ENCODE results near the gene SEC11C.

The SEC11C gene

DNA sequence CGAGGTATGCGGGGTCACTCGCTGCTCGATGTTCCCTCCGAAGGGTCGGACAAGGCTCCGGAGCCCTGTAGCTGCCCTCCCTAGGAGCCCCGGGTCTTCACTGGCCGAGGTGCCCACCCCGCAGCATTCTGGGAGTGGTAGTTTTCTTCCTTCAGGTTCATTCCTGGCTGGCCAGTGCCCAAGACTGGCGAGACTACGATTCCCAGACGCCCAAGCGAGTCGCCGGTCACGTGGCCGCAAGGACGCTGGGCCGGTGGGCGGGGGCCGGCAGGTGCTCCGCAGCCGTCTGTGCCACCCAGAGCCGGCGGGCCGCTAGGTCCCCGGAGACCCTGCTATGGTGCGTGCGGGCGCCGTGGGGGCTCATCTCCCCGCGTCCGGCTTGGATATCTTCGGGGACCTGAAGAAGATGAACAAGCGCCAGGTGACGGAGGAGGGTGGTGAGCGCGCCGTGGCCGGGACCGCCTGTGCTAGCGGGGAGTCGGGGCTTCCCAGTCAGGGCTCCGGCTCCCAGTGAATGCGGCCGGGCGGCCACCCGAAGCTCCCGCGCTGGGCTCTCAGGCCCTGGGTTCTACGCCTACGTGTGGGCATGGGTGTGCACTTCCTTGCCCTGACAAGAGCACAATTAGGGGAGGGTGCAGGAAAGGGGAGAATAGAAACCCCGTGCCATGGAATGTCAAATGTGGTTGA lies at the start of gene SEC11C:
TSS of gene SEC11C (plus strand) at position 270 of the 687 bp plus-strand sequence. CDS start at position 335, 65 bp downstream.
- DNase-seq = peak; percentile 79

- DNase-seq = no peak
These were observed 48.6 kb upstream of the SEC11C start for GRCh38 chr18:59090966-59091603.

DNA sequence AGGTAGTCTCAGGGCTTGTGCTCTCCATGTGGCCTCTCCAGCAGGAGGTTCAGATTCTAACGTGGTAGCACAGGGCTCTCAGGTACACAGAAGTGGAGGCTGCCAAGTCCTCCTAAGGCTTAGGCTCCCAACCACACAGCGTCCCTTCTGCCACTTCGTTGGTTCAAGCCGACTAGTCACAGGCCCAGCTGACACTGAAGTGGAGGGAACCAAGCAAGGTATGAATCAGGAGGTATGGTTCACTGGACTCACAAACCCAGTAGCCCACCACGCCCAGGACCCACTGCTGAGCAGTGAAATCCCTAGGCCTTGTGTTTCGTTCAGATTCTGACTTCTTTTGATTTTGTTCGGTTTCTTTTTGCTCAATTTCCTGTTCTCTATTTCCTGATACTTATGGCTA lies 46.0 kb upstream of the SEC11C start:
- DNase-seq = no peak

DNA sequence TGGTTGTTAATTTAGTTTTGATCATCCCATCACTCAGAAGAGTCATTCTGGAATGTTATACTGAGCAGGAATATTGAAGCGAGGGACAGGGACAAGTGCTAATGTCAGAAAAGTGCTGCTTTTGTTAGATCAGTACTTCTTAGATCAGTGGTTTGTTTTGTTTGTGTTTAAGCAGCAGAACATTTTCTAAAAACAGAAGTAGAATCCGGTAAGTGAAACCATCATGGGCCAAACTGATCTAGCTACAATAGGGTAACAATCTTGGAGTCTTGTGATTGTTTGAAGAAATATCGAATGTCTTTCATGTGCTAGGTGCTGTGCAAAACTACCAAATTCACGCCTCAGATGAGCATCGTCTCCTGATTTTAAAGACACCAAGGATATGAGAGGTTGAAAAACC lies 45.1 kb upstream of the SEC11C start:
- no peak for DNase-seq

DNA sequence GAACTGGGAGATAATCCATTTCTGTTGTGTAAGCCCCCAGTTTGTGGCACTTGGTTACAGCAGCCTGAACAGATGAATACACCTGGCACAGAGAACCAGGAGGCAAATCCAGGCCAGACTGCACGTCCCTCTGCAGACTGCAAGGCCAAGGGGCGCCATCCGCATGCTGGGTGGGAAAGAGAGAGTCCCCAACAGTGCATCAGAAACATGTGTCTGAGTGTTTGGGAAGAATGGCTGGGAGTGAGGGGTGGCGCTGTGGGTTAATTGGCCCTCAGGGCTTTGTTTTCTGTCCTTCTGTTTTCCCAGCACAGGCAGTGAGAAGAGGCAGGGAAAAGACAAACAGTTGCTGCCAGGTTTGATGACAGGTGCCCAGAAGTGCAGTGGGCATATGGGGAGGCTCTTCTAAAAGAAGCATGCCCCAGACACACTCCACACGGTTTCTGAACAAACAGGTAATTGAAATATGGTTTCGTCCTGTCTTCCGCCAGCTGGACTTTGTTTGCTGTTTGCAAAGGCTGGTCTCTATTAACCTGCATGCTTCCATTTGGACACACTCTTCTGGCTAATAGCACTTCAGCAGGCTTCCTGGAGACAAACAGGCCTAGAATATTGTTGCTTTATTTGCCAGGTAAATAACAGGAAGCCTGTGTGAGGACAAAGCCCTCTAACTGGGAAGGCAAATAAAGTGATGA lies 43.4 kb upstream of the SEC11C start:
- DNase-seq = peak; percentile 82

- DNase-seq = no peak
These were observed 37.8 kb upstream of the SEC11C start for GRCh38 chr18:59101830-59102414.

DNA sequence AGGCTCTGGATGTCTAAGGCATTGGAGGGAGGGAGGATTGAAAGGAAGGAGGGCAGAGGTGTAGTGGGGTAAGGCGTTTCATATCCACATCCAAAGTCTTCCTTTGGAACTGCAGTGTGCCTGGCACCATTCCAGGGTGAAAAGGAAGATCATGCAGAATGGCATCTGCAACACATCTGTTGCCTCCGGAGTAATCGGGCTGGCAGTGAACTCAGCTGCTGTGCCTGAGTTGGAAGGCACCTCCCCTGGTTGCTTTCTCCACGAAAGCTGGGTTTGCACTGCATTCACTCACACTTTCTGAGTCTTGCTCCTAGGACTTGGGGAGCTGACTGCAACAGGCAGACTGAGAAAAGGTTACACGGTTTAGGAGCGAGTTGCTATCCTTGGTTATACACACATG lies 30.3 kb upstream of the SEC11C start:
- no peak for DNase-seq

- no peak for DNase-seq
These were observed 25.5 kb upstream of the SEC11C start for GRCh38 chr18:59114160-59114559.

GRCh38 chr18:59123588-59124369 lies 15.9 kb upstream of the SEC11C start:
- peak; percentile 15 for DNase-seq

DNA sequence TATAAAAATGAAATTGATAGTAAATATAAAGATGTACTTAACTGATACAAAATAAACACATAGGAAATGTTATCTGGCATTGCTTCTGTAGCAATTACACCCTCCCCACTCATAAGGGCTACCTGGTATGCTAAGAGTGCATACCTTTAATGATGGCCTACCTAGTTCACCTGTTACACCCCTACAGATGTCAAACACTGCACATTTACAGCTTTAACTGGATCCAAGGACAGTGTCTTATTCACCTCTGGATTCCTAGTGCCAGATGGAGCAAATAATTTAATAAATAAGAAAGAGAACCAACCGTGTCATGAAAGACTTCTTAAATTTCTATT lies 15.3 kb upstream of the SEC11C start:
- DNase-seq = no peak

DNA sequence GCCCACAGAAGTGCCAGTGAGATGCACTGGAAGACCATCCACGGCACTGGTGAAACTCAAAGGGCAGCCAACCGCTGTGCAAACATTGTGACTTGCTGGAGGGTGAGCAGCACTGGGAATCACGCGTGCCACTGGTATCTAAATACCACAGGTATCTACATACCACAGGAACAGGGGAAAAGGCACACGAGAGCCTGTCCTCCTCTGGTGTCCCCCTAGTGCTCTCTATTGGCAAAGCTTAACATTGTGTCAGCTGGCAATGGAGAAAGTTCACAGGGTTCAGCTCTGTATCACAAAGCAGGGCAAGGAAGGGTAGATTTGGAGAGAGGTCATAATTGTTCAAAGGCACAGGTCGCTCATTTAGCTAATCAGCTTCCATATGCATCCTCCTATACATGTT lies 12.6 kb upstream of the SEC11C start:
- DNase-seq = no peak

GRCh38 chr18:59129951-59130703 lies 9.6 kb upstream of the SEC11C start:
- DNase-seq = no peak

DNA sequence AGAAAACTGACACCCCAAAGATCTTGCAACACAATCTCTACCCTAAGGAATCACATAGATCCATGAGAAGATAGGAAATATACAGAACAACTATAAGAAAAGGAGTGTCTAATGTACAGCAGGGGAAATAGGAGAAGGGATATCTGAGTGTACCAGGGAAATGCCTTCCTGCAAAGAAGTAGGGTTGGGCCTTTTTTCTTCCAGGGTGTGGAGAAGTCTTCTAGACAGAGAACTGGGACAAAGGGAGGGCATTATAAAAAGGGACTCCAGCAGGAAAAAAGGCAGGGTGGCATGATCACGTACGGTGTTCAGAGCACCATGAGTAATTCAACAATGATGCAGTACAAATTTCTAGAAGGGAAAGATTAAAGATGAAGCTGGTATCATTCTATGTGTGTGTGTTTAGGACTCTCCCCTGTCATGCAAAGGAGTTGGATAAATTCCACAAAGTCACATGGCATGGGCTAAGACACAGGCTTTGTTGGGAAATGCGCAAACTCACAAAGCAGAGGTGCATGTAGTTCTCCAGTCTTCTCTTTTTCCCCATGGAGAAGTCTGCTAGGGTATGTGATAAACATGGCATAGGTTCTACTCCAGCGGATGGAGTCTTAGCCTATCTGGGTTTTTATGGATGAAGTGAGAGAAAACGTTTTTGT lies 6.7 kb upstream of the SEC11C start:
- DNase-seq = no peak

DNA sequence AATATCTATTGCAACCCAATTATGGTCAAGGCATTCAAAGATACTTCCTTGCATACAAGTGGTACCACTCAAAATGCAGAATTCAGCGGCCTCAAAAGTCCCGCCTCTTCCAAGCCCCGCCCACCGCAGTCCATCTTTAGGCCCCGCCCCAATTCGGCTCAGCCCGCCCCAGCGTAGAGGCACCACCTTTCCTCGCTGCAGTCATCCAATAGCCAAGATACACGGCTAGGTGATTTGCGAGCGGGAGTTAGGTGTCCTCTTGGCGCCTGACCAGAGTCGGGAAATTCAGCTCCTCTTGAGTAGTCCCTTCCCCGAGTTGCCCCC lies 431 bp upstream of the SEC11C start:
- DNase-seq = peak; percentile 83

- no peak for DNase-seq
These were observed 710 bp downstream of the SEC11C start for GRCh38 chr18:59140302-59140885.

DNA sequence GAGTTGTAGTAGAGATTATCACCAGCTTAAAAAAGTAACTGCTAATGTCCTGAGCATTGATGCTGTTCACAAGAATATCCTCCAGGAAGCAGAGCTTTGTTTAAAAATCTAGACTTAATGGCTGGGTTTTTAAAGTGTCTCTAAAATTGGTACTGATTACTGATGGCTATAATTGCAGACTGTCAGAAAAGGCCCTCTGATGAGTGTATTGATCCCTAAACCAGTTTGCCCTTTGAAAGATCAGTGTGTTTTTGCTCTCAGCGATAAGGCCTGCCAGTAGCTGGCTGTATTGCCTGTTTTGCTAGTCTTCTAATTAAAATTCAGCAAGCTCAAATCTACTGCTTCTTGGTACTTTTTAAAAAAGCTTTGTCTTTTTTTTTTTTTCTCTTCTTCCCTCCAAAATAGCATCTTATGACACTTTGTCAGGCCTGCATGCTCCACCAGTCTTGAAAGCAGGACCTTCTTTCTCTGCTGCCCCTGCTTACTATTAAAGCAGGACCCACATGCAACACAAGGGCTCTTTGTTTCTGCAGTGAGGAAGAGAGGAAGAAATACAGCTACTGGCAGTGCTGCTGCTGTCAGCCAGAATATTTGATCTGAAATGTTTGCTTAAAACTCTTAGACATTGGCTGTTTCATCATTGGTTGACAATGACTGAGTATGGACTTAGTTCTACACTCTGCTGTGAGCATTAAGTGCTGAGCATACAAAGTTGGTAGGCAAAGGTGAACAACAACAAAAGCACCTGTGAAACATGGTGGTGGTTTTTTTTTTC lies 1.8 kb downstream of the SEC11C start:
- DNase-seq = peak; percentile 35

DNA sequence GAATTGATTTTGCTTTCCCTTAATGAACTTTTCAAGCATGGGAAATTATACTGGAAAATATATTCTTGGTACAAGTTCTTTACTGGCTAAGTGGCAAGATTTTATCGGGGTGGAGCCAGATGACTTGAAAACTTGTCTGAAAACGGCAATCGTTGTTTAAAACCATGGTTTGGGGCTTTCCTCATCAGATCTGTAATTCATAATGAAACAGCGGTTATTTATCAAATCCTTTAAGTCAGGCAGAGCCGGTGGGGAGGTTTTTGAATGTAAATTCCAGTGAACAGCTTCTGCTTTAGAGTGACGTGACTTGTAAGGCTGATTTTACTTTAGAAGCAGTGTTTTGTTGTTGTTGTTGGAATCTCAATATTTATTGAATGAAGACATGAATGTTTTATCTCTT lies 2.6 kb downstream of the SEC11C start:
- DNase-seq = no peak

DNA sequence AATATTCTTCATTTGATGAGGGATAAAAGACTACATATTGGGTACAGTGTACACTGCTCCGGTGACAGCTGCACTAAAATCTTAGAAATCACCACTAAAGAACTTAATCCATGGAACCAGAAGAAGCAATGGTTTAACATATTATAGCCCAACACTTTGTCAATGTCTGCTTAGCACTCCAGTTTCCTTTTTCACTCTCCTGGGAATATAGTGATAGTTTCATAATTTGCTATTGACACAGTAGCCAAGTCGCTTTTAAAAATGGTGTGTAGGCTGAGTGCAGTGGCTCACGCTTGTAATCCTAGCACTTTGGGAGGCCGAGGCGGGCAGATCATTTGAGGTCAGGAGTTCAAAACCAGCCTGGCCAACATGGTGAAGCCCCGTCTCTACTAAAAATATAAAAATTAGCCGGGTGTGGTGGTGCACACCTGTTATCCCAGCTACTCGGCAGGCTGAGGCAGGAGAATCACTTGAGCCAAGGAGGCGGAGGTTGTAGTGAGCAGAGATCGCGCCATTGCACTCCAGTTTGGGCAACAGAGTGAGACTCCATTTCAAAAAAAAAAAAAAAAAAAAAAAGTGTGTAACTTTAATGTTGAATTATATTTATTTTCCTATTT lies 3.2 kb downstream of the SEC11C start:
- DNase-seq = peak; percentile 9

GRCh38 chr18:59143441-59143840 lies 3.8 kb downstream of the SEC11C start:
- no peak for DNase-seq

DNA sequence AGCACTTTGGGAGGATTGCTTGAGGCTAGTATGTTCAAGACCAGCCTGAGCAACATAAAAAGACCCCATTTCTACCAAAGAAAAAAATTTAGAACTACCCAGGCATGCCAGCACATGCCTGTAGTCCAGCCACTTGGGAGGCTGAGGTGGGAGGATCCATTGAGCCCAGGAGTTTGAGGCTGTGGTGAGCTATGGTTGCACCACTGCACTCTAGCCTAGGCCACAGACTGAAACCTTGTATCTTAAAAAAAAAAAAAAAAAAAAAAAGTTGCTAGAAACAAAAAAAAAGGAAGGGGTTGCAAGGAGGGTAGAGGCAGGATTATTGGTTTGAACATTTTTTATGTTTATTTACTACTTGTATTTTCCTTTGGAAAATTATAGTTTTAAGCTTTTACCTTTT lies 4.8 kb downstream of the SEC11C start:
- DNase-seq = no peak
